ENCODE measurements around the gene TMEM156. TPM values are rescaled to one million over a fixed set of nuclear protein-coding genes. Genes with fewer than 3 reads are reported as not detected.

TMEM156 gene
- total and polyA plus RNA-seq, 2 experiments from 2014 or later = not detected

DNA sequence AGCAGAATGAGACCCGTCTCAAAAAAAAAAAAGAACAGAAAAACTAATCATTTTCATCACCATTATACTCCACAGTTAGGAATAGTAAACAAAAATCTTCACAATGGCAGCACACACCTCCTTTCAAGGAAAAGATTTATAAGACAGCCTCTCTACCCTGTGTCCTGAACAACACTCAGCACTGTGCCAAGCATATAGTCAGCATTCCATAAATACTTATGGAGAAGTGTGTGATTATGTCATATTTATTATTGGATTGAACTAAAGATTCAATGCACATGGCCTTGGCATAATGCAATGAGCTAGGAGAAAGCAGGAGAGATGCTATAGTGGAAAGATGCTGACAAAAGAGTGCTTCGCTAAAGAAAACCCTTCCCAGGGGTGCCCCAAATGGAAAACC, 112.0 kb downstream of the TMEM156 start (continued):
- no peak for TF ChIP-seq STAT1 (IDR thresholded peaks at IDR 0.05; ENCODE audit: unreplicated experiment)
- TF ChIP-seq ETS1 (IDR thresholded peaks at IDR 0.05) = no peak
- TF ChIP-seq EZH2 (IDR thresholded peaks at IDR 0.05; ENCODE audit: low read depth, unreplicated experiment) = no peak
- no peak for TF ChIP-seq ZNF331 (CRISPR knock-in tag; IDR thresholded peaks at IDR 0.05; ENCODE audit: low read depth)
- TF ChIP-seq ZNF114 (CRISPR knock-in tag; IDR thresholded peaks at IDR 0.05) = no peak
- TF ChIP-seq JUNB (IDR thresholded peaks at IDR 0.05; ENCODE audit: unreplicated experiment) = no peak
- no peak for TF ChIP-seq POLR2AphosphoS5 (IDR thresholded peaks at IDR 0.05; ENCODE audit: low read depth)
- no peak for TF ChIP-seq REST (IDR thresholded peaks at IDR 0.05; ENCODE audit: unreplicated experiment)
- TF ChIP-seq NANOG (IDR thresholded peaks at IDR 0.05; ENCODE audit: borderline replicate concordance) = no peak
- TF ChIP-seq CTCF (conservative IDR thresholded peaks at IDR 0.05; ENCODE audit: low read depth in 2 of 2) = no peak

DNA sequence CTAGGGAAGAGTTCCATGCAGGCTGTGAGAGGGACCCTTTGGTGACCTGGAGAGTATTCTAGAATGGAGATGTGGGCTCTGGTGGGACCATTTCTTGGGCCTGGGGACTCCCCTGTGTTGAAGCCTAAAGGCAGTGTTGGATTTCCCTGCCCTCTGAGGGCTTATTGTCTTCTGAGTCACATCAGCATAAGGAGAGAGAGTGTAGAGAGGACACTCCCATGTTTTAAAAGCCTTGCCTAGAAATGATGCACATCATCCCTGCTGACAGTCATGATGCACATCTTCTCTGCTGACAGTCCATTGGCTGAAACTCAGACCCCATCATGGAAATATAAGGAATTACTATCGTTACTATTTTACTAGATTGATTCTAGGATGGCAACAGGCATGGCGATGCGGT, 112.7 kb downstream of the TMEM156 start:
- Histone ChIP-seq H3K27ac (ENCODE audit: low read depth) (no peak overlapping the region), H3K4me3 (no peak overlapping the region), H3K27me3 (ENCODE audit: insufficient read depth) (no peaks in the 10 kb centered on the region), H3K79me2 (replicated peaks; ENCODE audit: insufficient read depth) (no peaks in the 10 kb centered on the region), H2AFZ (no peak overlapping the region), H3F3A (replicated peaks; ENCODE audit: low read depth) (no peaks in the 10 kb centered on the region), H3K4me1 (ENCODE audit: insufficient read depth) (0 out of 2 replicates have a peak, but pooled peaks cover 1% of the 10 kb centered on the region), H3K36me3 (ENCODE audit: insufficient read depth) (no peaks in the 10 kb centered on the region), H3K9me2 (ENCODE audit: insufficient read depth) (no peaks in the 10 kb centered on the region), H3K4me2 (no peak overlapping the region), H4K20me1 (replicated peaks; ENCODE audit: insufficient read depth) (no peaks in the 10 kb centered on the region)
- no peak overlapping the region for H3K27ac Mint-ChIP-seq
- H3K27me3 Mint-ChIP-seq (ENCODE audit: insufficient read depth, low read depth, poor library complexity) = peaks cover 3% of the 10 kb centered on the region
- no peak overlapping the region for H3K4me3 Mint-ChIP-seq
- H3K4me1 Mint-ChIP-seq = no peaks in the 10 kb centered on the region
- ATAC-seq = no peak
- no peak for DNase-seq (ENCODE audit: low spot score)
- TF ChIP-seq CREB1 (CRISPR knock-in tag; IDR thresholded peaks at IDR 0.05; ENCODE audit: low read depth) (no peak), NANOG (IDR thresholded peaks at IDR 0.05; ENCODE audit: borderline replicate concordance) (no peak)
- no peaks in the 10 kb centered on the region for H3K9me3 Mint-ChIP-seq
- peaks cover 7% of the 10 kb centered on the region; the same call in 2 of the 3 replicates for H3K36me3 Mint-ChIP-seq (ENCODE audit: low read depth)
